ENCODE data around the gene SHC1.
A peak's percentile ranks its signal among the peaks of the same experiment; 100 is the strongest.

SHC1 gene

DNA sequence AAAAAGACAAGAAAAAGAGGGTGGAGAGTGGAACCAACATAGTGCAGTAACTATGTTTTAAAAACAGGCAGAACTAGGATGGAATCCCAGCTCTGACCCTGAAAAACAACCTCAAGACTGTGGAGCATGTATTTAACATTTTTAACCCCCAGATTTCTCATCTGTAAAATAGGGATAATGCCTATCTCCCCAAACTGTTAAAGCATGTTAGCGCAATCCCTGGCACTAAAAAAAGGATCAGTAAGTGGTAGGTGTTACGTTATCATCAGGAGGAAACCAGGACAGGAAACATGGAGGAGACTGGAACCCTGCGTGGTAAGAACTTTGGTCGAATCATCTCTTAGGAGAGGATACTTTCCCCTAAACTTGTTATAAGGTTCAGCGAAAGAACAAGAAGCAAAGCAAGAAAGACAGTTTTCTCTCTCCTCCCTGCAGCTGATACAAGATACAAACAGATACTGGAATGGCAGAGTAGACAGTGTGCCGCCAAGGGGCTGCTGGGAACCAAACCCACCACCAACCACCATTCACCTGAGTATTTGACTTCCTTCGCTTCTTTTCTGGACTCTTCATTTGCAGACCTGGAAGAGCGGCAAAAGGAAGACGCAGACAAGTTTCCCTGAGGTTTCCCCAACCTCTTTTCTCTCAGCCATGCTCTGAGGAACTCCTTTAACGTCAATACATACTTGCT lies 10.0 kb downstream of the SHC1 start:
- H3K27ac ChIP-seq: peak overlapping the region; percentile 100
- TF ChIP-seq CTCF (conservative IDR thresholded peaks at IDR 0.05): no peak

GRCh38 chr1:154959426-154959780 lies 11.1 kb downstream of the SHC1 start:
- TF ChIP-seq CTCF (conservative IDR thresholded peaks at IDR 0.05): no peak
- H3K27ac ChIP-seq: peak overlapping the region; percentile 100

- TF ChIP-seq CTCF (conservative IDR thresholded peaks at IDR 0.05): no peak
- H3K27ac ChIP-seq: peak overlapping the region; percentile 0; the same call in 1 of the 2 replicates
Observed at GRCh38 chr1:154958681-154959425, 11.7 kb downstream of the SHC1 start.

GRCh38 chr1:154958036-154958435 lies 12.5 kb downstream of the SHC1 start:
- peak overlapping the region; percentile 0; the same call in 1 of the 2 replicates for H3K27ac ChIP-seq
- TF ChIP-seq CTCF (conservative IDR thresholded peaks at IDR 0.05): no peak

DNA sequence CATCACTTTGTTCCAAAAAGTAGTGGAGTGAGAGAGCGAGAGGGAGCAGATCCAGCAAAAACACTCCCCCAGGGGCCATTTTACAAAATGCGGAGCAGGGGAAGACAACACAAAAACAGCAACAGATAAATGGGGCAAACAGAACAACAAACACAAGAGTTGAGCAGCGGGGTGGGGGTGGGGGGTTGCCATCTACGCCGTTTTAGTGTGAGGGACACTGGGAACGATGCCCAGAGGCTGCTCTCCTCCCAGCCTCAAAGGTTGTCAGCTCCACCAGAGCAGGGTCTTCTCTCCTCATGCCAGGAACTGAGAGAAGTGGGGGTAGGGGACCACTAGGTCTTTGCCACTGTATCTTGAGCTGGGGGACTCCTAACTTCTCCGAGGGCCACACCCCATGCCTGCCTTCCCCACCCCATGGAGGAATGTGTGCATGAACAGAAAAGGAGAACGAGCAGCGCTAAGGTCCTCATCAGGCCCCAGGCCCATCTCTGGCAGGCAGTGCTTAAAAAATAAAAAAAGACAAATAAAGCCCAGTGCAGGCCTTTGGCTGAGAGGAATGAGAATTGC lies 13.4 kb downstream of the SHC1 start:
- no peak for TF ChIP-seq CTCF (conservative IDR thresholded peaks at IDR 0.05)
- H3K27ac ChIP-seq: peak overlapping the region; percentile 66

DNA sequence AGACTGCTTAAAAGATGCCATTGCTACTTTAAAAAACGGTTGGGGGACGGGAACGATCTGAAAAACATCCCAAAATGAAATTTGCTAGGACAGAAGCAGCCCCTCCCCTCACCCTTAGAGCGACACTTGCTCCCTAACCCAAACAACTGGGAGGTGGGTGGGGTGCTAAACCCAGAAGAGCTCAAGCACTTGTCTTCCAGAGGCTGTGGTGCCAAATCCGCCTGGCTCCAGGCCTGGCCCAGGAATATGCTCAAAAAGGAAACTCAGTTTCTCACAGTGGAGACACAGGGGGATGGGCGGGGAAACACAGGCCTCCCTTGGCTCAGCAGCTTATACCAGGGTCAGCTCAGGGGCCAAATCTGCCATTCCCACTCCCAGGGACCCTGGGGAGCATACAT lies 14.0 kb downstream of the SHC1 start:
- H3K27ac ChIP-seq: peak overlapping the region; percentile 66
- TF ChIP-seq CTCF (conservative IDR thresholded peaks at IDR 0.05): no peak

- TF ChIP-seq CTCF (conservative IDR thresholded peaks at IDR 0.05): peak; percentile 33
- peak within 1 kb of the TSS; percentile 66 for H3K27ac ChIP-seq
Observed at GRCh38 chr1:154955718-154956543, 14.6 kb downstream of the SHC1 start, which contains the start of gene PBXIP1. Gene PBXIP1, minus strand, starts transcription at chr1:154956099. Its CDS starts 2,378 bp downstream, at chr1:154953721.

Data from VCaP (cell line).